T1000 (cell line): ENCODE results near the gene TUNAR.

Experiments used
- DNase-seq: peaks from one replicate; lab custom pipeline; 2025; ENCODE audit warnings: mixed read lengths; lab: John Stamatoyannopoulos, UW

Gene TUNAR

DNA sequence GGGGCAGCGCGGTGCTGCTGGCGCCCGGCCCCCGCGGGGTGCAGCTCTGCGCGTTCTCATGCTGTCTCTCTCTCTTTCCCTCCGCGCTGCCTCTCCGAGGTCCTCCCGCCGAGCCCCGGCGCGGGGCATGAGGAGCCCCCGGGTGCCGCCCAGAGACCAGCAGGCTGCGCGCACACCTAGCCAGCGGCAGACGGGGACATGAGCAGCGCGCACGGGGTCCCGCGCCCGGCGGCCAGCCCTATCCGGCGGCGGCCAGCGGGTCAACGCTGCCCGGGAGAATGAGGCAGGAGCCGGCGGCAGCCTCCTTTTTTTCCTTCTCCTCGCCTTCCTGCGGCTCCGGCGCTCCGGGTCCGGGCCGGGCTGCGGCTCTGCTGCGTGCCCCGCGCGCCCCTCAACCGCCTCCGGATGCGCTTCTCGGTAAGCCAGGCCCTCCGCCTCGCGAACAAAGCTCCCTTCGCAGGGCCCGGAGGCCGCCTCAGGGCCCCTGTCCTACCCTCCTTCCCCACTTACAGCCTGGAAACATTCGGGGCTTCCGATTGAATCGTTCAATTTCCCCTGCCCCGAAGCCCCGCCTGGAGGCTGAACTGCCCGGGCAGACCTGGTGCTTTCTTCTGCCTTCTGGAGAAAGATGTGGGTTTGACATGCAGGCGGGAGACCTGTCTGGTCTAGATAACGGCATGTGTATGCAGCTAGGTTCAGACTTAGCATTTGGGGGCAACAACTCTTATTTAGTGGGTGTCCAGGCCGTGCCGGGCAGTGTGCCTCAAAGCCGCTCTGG lies at the start of gene TUNAR:
TSS of gene TUNAR (plus strand) at position 72 of the 778 bp plus-strand sequence.
- no peak for DNase-seq

DNA sequence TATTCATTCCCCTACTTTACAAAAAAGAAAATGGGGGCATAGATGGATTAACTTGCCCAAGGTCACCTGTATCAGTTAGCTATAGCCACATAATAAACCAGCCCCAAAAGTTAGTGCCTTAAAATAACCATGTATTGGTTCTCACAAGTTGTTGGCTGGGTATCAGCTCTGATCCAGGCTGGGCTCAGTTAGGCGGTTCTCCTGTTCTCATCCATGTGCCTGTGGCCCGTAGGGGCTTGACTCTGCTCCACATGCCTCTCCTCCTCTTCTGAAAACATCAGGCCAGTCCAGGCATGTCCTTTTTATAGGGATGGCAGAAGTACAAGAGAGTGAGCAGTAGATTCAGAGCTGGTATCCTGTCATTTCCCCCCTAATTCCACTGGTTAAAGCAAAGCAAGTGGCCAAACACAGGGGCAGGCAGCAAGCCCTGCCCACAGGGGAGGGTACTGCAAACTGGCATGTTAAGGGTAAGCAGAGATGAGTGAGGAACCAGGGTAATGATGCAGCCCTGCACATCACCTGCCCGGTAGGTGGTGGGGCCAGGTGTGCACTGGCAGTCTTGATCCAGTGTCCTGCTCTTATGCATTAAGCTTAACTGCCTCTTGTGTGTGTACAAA lies 47.9 kb upstream of the TUNAR start:
- no peak for DNase-seq

DNA sequence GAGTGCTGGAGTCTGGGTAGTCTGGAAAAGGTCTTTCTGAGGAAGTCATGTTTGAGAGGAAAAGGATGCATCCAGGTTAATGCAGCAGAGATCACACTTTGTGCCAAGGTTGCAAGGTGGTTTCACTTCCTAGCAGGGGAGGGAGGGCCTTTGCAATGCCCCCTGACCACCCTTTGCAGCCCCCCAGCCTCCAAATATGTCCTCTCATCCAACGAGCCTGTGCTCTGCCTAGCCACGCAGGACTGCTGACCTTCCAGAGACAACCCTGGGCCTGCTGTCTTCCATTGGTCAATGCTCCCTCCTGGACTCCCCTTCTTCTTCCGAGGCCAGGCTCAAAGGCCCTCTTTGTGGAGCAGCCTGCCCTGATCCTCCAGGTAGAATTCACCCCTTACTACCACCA lies 47.3 kb upstream of the TUNAR start:
- no peak for DNase-seq

DNA sequence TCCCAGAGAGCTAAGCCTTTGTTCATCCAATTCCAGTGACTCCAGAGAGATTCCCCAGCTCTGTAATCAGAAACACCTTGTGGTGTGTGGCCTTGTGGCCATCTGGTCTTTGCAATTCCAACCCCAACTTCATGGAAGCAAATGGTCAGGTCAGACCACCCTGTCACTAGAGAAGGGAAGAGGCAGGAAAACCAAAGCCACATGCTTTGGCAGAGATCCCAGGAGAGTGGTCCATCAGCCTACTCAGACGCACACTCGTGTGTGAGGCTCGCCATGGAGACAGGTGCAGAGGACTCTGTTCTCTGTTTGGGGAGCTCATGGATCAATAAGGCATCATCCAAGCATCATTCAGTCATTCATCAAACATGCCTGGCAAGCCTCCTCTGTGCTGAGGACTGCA lies 46.2 kb upstream of the TUNAR start:
- DNase-seq = no peak

DNA sequence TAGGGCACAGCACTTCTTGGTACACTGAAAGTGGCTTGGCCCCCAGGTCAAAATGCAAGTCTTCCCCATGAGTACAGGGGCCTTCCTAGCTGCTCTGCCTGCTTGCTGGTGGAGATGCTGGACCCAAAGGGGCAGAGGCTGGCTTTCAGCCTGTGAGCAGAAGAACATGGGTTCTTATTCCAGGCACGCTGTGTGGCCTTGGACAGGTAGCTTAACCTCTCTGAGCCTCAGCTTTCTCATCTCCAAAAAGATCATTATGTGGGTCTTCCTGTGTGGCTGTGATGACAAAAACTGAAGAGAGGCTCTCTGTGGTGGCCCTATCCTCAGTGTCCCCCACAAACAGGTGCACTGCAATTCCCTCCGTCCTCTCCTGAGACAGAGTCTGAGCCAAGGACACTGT lies 45.6 kb upstream of the TUNAR start:
- no peak for DNase-seq

GRCh38 chr14:95831468-95831867 lies 45.2 kb upstream of the TUNAR start:
- DNase-seq = no peak

DNA sequence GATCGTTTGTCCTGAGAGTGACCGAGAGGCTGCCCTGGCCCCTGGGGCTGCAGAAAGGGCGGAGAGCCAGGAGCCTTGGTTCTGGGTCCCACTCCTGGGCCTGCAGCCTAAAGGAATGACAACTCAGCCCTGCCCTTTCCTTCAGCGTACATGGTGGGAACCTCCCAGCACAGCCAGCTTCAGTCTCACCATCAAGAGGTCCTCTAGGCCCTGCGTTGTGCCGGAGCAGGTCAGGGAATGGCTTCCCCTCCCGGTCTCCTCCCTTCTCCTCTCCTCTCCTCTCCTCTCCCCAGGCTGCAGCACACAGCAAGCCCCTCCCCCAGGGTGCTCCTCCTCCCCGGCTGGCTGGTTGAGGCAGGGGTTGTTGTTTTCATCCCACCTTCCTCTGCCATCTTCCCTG lies 44.6 kb upstream of the TUNAR start:
- no peak for DNase-seq

DNA sequence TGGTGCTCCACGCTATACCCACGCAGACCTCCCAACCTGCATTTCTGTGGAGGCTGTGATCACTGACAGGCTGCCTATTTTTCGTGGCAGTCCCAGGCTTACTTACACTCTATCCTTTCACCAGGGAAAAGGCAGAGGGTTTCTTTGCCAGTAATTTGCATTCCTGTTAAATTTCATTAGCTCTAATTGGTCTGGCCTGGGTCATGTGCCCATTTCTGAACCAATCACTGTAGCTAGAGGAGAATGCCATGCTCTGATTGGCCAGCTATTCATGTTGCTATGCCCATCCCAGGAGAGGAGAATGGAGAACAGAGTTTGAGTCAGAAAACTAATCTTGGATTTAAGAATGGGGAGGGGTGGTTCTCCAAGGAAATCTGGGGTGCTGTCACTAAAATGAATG lies 43.2 kb upstream of the TUNAR start:
- no peak for DNase-seq

GRCh38 chr14:95834496-95834895 lies 42.1 kb upstream of the TUNAR start:
- DNase-seq = no peak

GRCh38 chr14:95835121-95835730 lies 41.4 kb upstream of the TUNAR start:
- DNase-seq = no peak

GRCh38 chr14:95838862-95839261 lies 37.8 kb upstream of the TUNAR start:
- DNase-seq = no peak

- no peak for DNase-seq
Measured at GRCh38 chr14:95840094-95840700, 36.4 kb upstream of the TUNAR start.

GRCh38 chr14:95841668-95842067 lies 35.0 kb upstream of the TUNAR start:
- DNase-seq = no peak

DNA sequence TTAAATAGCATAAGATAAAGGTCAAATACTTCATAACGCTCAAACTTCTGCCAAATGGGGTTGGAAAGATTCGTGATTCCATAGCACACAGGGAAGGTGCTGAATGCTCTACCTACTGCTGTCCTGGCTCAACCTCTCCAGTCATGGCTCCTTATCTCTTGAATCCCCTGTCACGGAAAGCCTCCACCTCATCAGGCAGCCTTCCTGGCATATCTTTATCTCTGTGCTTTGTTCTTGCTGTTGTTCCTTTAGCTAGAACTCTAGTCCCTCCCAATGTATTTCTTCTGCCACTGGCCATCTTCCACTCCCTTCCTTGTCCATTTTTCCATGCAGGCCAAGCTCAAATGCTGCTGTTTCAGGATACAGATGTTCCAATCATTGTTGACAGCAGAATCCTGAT lies 26.9 kb upstream of the TUNAR start:
- no peak for DNase-seq

GRCh38 chr14:95850429-95850828 lies 26.2 kb upstream of the TUNAR start:
- no peak for DNase-seq

GRCh38 chr14:95855606-95856005 lies 21.0 kb upstream of the TUNAR start:
- DNase-seq = no peak

- DNase-seq = no peak
Measured at GRCh38 chr14:95857275-95857674, 19.4 kb upstream of the TUNAR start.

DNA sequence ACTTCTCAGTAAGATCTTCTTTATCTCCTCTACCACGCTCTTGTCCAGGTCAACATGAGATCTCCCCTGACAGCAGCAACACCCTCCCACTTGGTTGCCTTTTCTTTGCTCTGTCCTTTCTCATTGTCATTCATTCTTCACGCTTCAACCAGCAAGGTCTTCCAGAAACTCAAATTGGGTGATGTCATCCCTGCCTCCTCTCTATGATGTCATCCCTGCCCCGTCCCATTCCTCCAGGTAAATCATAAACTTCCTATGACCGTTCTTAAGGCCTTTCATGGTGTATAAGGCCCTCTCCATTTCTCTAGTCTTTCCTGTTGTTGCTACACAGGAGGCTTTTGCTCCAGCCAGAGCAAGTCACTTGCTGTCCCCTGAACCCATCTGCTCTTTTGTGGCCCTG lies 17.7 kb upstream of the TUNAR start:
- no peak for DNase-seq

DNA sequence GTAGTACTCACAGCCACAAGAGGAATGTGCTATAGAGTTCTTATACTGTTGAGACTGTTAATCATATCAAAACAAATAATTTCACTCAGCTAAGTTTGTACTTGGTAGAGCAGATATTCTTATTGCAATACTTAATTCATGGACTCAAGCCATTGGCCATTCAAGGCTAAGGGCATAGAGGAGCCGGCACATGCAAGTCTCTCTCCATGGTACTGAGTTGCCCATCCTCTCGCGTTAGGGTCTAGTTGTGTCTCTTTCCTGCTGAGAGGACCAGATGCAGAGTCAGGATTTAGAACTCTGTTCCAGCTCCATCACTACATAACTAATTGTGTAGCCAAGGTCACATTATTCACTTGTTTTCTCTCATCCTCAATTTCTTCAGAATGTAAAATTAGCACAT lies 14.4 kb upstream of the TUNAR start:
- DNase-seq = no peak

DNA sequence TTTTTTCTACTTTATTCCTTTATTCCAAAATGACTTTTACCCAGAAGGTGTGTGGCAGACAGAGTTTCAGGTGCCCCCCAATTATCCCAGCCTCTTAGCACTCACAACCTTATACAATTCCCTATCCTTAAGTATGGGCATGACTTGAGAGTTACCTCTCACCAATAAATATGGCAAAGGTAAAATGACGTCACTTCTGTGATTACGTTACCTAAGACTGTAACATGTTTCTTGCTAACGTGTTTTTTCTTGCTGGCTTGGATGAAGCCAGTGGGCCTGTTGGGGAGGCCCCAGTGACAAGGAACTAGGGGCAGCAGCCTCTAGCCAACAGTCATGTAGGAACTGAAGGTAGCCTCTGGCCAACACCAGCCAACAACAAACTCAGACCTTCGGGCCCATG lies 13.3 kb upstream of the TUNAR start:
- no peak for DNase-seq

GRCh38 chr14:95869776-95870175 lies 6.9 kb upstream of the TUNAR start:
- no peak for DNase-seq

GRCh38 chr14:95870772-95871171 lies 5.9 kb upstream of the TUNAR start:
- no peak for DNase-seq

GRCh38 chr14:95871531-95871930 lies 5.1 kb upstream of the TUNAR start:
- DNase-seq = no peak
